C4-2B (cell line): Measurements from ENCODE around the gene MAK.

Experiments used
- CTCF ChIP-seq: fragments of 450-650 bp; conservative IDR thresholded peaks from 2 replicates; pipeline ENCODE4 v1.5.1; 2017; ENCODE audit warnings: mild to moderate bottlenecking
- ZFX ChIP-seq: fragments of 450-650 bp; IDR thresholded peaks from 2 replicates; pipeline ENCODE4 v1.6.1; 2017

- no peak for TF ChIP-seq CTCF
- TF ChIP-seq ZFX = no peak
Measured at GRCh38 chr6:10861086-10861485, 22.7 kb upstream of the MAK start.
